HG03103 (cell line): Measurements from ENCODE around the gene EXOSC9.
A peak's percentile ranks its signal among the peaks of the same experiment; 100 is the strongest.

Experiments used
- ATAC-seq: cut with Tn5 transposase; IDR thresholded peaks from one replicate; pipeline ENCODE4 v1.9.1; 2021; ENCODE audit warnings: low read depth; ENCODE audit not compliant: unreplicated experiment

The EXOSC9 gene

DNA sequence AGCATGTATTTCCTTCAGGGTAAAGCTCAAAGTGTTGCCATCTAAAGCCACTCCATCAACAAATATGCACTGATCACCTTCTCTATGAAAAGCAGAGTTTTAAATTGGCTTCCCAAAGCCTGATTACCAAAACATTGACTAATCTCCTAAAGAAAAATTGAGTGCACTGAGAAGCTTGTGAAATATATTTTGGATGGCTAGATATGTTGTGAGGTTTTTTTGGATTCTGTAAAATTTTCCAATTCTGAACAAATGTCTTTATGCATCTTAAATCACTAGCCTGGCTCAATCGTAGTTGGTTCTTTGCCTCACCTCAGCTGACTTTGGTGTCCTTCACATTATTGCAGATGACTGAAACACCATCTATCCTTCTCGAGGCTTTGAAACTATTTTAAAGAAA is 14.9 kb upstream of the EXOSC9 start:
- no peak for ATAC-seq

DNA sequence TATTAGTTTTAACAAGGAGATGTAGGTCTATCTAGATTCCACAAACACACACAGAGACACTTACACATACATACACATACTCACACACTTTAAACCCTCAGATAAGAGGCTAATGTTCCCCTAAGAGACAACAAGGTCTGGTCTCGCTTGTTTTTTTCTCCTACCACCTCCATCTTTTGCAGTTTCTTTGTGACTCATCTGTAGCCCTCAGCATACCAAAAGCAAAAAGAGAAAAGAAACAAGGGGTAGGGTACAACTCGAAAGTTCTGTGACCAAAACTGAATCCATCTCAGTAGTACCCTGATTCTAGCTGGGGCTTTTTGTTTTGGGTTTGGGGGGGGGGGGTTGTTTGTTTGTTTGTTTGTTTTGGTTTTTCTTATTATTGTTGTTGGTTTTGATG is 12.2 kb upstream of the EXOSC9 start:
- ATAC-seq: peak; percentile 85

DNA sequence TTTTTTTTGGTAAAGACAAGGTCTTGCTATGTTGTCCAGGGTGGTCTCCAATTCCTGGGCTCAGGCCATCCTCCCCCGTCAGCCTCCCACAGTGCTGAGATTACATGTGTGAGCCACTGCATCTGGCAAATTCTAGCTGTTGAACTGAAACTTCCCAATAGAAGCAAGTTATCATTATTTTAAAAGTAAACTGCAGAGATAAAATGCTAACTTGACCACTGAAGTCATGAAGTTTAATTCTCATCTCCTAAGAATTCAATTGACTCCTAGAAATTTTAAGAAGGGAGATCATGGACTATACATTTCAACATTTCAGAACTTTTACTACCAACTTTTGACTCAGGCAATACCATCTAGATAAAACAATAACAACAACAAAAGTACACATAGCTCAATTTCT is 11.7 kb upstream of the EXOSC9 start:
- ATAC-seq: no peak

DNA sequence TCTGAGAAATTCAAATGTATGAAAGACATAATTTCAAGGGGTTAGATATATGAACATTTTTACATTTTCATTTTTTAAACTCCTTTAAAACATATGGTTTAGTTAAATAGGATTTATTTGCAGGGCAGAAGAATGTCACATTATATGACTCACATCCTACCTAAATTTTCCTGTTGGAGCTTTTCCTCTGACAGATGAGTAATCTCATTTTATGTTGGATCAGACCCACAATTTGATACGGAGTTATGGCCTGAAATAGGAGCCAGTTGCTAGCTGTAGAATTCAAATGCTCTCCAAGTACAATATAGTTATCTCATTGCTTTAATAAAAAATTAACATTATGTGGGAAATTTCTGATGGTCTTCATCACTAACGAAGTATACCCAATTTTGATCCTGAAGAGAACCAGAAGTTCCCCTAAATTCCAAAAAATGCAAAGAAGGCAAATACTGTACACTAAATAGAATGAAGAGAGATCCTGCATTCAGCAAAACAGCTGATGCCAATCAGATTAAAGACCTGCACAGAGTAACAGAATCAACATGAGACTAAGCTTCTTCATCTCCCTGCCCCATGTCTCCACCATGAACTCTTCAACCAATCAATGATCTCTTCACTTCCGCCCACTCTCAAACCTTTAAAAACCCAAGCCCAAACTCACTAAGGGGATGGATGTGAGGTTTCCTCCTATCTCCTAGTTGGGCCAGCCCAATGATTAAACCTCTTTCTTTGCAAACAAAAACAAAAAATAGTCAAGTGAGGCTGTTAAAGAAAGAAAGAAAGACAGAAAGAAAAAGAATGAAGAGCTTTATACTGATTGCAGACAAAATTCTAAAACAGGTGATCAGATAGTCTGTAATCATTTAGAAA is 10.9 kb upstream of the EXOSC9 start:
- ATAC-seq: no peak

DNA sequence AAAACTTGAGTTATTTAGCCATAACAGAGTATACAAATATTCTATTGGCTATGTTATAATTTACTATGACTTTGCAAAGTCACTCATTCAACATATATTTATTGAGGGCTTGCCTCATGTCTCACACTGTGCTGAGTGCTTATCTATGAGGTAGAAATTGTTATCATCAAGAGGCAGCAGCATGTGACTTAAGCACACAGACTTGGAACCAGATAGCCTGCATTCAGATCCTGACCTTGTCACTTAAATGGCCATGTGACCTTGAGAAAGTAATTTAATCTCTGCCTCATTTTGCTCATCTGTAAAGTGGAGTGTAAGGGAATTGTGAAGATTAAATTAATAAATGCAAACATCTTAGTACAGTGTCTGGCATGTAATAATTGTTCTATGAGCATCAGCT is 10.1 kb upstream of the EXOSC9 start:
- ATAC-seq: no peak

DNA sequence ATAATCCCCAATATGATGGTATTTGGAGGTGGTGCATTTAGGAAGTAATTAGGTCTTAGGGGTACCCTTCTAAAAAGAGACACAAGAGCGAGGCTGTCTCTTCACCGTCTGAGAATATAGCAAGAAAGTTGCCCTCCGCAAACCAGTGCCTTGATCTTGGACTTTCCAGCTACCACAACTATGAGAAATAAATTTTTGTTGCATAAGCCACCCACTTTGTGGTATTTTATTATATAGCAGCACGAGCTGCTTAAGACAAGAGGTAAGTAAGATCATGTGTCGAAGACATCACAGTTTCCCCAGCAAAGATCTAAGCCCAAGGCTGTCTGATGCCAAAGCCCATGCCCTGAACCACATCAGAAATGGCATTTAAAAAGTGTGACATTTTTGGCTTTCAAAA is 9.6 kb upstream of the EXOSC9 start:
- no peak for ATAC-seq

DNA sequence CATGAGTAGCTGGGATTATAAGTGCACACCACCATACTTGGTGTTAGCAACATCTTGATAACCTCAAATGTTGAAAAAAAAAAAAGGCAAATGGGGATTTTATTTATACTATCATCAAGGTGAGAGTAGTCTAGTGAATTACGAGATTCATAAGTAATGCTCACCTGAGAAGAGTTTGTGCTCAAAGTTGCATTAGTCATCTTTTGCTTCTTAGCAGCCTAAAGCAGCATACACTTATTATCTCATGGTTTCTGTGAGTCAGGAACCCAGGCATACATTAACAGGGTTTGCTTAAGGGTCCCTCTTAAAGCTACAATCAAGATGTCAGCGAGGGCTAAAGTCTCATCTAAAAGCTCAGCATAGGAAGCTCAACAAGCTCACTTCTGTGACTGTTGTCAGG is 8.2 kb upstream of the EXOSC9 start:
- no peak for ATAC-seq

DNA sequence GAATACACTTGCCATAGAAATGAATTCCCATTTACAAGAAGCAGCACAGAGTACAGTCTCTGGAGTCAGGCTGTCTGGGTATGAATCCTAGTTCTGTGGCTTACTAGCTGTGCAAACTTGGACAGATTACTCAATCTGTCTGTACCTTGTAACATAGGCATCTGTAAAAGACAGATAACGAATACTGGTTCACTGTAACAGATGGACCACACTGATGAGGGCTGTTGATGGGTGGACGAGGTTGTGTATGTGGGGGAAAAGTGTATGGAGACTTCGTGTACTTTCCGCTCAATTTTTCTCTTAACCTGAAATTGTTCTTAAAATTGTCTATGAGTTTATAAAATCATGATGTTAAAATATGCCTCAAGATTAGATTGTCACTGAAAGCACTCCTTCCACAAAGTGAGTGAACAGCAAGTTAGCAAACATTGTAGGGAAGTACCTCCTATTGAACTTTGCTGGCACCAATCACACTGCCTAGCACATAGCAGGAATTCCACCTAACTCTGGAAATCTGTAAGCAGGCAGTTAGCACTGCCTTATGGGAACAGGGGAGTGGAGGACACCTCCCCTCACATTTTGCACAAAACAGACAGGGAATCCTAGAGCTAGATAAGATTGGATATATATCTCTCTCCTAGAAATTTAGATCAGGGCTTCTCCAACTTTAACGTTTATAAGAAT is 6.5 kb upstream of the EXOSC9 start:
- no peak for ATAC-seq

DNA sequence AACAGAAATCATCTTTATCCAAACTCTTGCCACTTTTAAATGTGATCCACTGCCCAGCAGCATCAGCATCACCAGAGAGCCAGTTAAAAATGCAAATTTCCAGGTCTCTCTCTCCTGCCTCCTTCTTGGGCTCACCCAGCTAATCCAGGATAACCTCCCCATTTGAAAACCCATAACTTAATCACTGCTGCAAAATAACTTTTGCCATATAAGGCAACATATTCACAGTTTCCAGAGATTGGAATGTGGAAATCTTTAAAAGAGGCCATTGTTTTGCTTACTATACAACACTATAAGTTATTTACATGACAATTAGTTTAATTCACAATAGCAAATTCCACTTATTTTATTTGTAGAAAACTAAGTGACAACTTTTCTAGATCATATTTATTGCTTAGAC is 4.8 kb upstream of the EXOSC9 start:
- ATAC-seq: no peak

DNA sequence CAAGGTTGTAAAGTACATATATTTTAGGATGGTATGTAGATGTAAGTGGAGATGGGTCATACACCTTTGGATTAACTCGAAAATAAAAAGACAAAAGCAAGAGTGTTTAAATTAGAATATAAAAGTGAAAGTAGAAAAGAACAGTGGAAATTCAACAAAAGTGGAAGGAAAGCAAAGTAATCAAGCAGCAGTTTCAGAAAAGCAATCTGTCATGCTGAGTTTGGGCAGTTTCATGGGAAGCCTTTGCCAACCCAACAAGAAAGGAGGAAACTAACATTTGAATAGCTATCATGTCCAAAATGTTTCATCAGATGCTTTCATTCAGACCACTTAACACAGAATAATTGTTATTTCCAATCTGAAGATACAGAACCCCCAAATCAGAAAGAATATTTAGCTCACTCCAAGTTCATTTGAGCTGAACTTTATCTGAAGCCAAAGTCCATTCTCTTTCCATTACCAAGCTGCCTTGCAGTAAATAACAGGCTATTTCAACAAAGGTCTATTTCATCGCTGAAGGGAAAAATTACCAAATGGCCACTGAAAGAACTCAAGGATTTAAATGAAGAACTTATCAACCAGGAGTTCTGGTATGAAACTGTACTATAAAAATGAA is 1.8 kb upstream of the EXOSC9 start:
- no peak for ATAC-seq

DNA sequence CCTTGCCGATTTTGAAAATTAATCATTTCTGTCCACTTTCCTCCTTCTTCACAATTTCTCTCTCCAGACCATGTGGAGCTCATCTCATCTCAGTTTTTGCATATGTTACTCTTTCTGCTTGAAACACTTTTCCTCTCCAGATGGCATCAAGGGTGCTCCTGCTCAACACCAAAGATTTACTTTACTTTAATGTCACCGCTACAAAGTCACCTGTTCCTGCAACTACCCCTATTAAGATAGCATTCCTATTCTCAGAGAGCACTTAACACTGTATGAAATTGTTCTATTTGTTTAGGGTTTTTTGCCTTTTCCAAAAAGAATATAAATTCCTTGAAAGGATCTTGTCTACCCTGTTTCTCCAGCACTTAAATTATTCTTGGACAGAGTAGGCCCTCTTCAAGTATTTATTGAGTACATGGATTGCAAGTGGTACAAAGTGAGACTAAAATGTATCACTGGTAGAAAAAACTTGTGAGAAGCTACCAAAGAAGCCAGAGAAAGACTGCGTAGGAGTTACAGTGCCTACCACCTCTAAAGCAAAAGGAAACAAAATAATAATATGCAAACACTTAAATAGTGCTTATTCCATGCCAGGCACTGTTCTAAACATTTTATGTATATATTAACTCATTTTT is 1.1 kb upstream of the EXOSC9 start:
- ATAC-seq: no peak

DNA sequence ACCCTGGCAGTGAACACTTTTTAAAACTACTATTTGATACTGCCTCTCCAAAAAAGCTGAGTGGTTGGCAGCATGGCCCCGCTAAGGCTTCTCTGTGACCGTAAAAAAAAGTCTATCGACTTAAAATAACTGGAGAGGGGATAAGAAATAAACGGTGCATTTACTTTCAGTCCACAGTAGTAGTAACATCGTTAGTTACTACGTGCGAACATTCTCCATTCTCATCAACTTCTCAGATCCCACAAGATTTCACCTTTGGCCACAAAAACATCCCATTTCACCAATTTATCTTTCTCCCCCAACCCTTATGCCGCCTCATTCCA is 524 bp upstream of the EXOSC9 start:
- peak; percentile 16 for ATAC-seq

DNA sequence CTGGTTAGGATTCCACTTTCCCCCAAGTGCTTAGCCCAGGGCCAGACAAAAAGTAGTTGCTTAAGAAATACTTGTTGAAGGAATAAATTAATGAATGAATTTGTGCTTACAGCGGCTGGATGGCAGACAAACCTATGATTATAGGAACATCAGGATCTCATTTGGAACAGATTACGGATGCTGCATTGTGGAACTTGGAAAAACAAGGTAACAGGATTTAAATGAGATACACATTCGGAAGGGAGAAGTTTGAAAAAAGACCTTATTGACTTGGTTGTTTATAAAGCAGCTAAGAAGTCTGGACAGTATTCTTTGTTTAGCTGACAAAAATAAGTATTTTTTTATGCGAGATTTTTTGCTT is 572 bp downstream of the EXOSC9 start:
- ATAC-seq: no peak

DNA sequence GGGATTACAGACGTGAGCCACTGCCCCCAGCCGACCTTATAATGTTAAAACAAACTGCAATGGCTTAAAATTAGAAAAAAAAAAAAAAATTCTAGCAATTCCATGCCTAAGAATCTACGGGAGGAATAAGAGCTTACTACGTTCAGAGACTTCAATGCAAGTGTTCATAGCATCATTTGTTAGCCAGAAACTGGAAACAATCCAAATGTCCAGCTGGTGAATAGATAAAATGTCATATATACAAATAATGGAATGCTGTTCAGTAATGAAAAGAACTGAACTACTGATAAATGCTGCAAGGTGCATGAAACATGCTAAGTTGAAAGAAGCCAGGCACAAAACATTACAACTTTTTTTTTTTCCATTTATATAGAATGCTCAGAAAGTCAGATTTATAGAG is 5.3 kb downstream of the EXOSC9 start:
- no peak for ATAC-seq

DNA sequence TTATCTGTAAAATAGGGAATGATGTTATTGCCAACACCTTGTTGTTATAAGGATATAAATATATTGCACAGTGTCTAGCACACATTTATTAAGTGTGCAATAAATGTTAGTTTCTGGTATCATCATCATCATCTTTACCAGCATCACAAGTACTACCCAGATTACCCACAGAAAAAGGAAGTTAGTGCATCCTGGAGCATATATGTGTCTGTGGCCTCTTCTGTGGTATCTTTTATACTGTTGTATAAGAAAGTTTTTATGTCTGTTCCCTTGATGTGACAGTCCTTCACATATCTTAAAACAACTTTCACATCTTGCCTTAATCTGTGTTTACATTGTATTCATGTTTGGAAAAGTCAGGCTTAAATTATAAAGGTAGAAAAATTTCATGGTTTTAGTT is 10.0 kb downstream of the EXOSC9 start:
- no peak for ATAC-seq

DNA sequence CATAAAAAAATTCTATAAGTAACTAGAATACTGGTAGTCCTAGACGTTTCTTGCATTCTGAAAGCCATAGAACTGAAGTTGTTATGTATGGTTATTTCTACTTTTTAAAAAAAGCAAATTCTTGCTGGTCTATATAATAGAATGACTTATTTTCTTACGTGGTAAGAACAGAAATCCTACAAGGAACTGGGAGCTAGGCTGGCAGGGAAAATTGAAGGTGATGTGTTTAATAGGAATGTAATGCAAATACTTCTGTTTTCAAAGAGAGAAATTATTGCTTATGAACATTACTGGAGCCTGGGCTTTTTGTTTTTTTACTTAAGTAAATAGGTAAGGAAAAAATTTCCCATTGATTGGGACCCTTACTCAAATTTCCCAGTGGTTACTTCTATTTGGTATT is 13.6 kb downstream of the EXOSC9 start:
- ATAC-seq: no peak

DNA sequence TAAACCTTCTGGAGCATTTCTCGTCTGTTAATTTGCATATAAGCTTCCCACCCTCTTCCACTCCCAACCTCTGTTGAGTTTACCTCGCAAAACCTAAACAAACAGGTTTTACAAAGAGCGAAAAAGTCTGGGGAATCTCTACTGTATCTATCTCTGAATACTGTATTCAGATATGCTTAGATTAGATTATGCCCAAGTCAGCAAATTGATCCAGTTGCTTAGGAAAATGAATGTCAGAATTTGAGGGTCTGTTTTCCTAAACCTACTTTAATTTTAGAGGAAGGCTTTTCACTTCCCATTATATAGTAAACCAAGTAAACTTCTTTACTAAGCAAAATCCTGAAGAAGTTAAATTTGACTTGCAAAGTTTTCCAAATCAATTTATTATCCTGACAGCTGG is 15.9 kb downstream of the EXOSC9 start:
- ATAC-seq: no peak

DNA sequence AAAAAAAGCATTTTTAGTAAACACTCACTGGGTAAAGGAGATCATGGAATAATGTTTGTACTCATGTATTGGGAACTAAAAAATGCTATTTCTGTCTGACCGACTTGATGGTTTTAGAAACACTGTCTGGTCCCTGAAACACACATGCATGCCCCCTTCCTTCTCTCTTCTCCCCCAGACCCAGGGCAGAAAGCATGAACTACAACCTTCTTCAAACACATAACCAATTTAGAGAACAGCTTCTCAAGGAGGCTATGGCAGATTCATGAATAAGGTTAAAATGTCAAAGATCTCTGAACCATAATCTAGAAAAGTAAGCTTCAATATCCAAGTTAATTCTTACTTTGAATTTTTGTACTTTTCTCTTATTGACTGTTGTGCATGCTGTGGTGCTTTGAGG is 16.6 kb downstream of the EXOSC9 start:
- ATAC-seq: no peak

DNA sequence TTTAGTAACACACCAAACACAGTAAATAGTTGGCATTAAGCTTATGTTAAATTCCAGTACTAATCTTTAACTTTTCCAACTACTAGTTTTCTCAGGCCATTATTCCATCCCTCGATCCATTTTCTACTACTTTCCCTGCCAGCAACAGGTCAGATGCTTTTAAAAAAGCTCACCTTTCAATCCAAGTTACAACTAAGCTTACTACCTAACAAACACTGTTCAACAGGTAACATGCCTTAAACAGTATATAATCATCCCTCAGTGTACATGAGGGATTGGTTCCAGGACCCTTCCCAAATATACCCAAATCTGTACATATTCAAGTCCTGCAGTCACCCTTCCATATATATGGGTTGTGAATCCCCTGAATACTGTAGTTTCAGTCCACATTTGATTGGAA is 17.1 kb downstream of the EXOSC9 start:
- ATAC-seq: no peak

DNA sequence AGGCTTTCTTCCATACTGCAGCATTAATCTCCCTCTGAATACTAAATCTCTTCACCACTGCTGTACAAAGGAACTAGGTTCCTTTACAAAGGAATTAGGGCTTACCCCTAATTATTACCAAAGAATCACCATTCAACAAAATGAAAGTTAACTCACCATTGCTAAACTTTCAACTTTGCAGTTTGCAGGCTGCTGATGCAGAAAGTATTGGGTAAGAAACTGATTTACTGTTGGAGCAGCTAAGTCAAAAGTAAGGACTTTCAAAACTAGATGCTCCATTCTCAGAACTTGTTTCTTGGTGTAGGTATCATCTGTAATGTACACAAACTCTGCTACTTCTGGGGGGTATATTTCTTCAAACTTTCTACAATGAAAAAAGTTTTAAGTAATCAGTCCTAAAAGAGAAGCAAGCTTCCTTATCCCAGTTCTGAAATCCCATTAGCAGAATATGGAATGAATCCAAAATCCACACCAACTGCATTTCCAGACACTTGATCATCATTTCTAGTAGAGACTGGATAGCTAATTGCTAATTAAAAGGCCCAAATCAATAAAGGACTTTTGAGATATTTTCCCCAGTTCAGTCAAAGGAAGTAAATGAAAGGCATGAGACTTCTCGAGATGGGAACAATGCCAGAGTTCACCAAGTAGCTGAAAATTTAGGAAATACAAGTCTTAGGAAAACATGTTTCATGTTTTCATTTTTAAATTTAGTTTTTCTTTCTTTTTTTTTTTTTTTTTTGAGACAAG is 18.3 kb downstream of the EXOSC9 start:
- no peak for ATAC-seq

DNA sequence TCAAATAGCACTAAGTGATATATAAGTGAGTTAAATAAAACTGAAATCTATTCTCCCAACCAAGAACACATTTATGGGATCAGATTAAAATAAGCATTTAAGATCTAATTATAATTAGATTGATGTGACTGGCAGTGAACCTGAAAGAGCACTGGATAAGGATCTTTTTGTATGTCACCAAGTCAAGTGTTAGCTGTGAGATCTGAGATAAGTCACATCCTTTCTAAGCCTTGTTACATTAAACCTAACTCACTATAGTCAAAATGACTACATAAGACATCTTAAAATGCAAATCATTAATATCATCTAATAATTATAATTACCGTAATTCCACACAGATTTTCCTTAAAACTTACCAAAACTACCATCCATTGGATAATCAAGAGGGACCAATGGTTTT is 20.9 kb downstream of the EXOSC9 start:
- no peak for ATAC-seq
